ENCODE measurements around the gene JCAD.

DNA sequence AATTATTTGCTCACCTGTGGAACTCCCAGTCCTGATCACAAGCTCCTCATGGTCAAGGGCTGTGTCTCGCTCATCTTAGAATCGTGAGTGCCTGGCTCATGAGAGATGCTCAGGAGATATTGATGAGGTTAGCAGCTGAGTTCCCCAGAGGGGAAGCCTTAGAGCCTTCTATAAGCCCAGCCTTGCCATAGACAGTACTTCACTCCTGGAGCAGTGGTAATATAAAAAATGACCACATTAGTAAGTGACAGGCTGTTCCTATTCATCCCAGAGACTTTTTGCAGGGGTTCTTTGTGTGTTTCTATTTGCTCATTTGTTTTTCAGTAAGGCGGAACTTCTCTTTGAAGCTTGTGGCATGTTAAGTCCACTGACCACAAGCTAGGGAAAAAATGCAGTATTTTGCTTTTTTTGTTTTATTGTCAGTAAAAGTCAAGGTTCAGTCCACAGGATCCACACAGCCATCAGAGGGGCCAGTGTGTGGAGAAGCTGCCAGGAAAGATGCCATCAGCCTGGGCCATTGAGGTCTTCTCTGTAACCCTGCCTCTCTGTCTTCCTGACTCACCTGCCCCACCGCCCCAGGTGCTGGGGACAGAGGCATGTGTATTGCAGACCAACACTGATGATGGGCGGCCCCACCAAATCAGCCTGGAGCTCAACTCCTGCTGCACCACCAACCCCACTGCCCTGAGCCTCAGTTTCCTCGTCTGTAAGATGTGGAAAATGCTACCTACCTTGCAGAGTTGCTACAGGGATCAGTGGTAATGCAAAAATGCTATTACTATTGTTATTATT is 36.4 kb upstream of the JCAD start:
- TF ChIP-seq, protein P1, sequence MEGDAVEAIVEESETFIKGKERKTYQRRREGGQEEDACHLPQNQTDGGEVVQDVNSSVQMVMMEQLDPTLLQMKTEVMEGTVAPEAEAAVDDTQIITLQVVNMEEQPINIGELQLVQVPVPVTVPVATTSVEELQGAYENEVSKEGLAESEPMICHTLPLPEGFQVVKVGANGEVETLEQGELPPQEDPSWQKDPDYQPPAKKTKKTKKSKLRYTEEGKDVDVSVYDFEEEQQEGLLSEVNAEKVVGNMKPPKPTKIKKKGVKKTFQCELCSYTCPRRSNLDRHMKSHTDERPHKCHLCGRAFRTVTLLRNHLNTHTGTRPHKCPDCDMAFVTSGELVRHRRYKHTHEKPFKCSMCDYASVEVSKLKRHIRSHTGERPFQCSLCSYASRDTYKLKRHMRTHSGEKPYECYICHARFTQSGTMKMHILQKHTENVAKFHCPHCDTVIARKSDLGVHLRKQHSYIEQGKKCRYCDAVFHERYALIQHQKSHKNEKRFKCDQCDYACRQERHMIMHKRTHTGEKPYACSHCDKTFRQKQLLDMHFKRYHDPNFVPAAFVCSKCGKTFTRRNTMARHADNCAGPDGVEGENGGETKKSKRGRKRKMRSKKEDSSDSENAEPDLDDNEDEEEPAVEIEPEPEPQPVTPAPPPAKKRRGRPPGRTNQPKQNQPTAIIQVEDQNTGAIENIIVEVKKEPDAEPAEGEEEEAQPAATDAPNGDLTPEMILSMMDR (IDR thresholded peaks at IDR 0.05), result no peak
- no peak for TF ChIP-seq POLR2A (IDR thresholded peaks at IDR 0.05)

All from sigmoid colon (tissue), 3 donors.